Liver (tissue), 9 donors: ENCODE results near the gene CYP24A1. TPM values are rescaled to one million over a fixed set of nuclear protein-coding genes. Genes with fewer than 3 reads are reported as not detected.

Source experiments
- DNase-seq: peaks from one replicate; pipeline ENCODE4 v3.0.0-alpha.2; 2017; ENCODE audit warnings: low spot score
- H3K27ac ChIP-seq, 2 donors: one replicate each; pipeline ENCODE4 v1.7.0; 2013; ENCODE audit warnings: inconsistent platforms in 2 of 2, low read length in 2 of 2, control low read depth in 1 of 2, low read depth in 1 of 2, mild to moderate bottlenecking in 1 of 2
- H3K27me3 ChIP-seq, 4 donors: one replicate each; pipeline versions ENCODE4 v1.6.1 to v1.7.0; 2013; ENCODE audit warnings: low read length in 3 of 4, inconsistent platforms in 1 of 4, mild to moderate bottlenecking in 1 of 4, moderate library complexity in 1 of 4; ENCODE audit not compliant: control insufficient read depth in 4 of 4, insufficient read depth in 4 of 4
- H3K36me3 ChIP-seq, 4 donors: one replicate each; pipeline versions ENCODE4 v1.6.1 to v1.7.0; 2013; ENCODE audit warnings: low read length in 3 of 4, mild to moderate bottlenecking in 3 of 4, low read depth in 1 of 4, moderate library complexity in 1 of 4; ENCODE audit not compliant: control insufficient read depth in 4 of 4, insufficient read depth in 3 of 4
- H3K4me1 ChIP-seq, 4 donors: one replicate each; pipeline versions ENCODE4 v1.6.1 to v1.7.0; 2013; ENCODE audit warnings: low read length in 3 of 4, mild to moderate bottlenecking in 3 of 4, moderate library complexity in 1 of 4; ENCODE audit not compliant: control insufficient read depth in 4 of 4, insufficient read depth in 4 of 4
- H3K4me3 ChIP-seq, 3 donors: one replicate each; pipeline versions ENCODE4 v1.6.1 to v1.7.0; 2013; ENCODE audit warnings: low read length in 3 of 3, control low read depth in 1 of 3, low read depth in 1 of 3, mild to moderate bottlenecking in 1 of 3
- H3K9ac ChIP-seq, 2 donors: one replicate each; pipeline ENCODE4 v1.7.0; 2013; ENCODE audit warnings: low read length in 2 of 2, mild to moderate bottlenecking in 2 of 2, moderate library complexity in 2 of 2, control low read depth in 1 of 2, low read depth in 1 of 2
- H3K9me3 ChIP-seq, 4 donors: one replicate each; pipeline versions ENCODE4 v1.6.1 to v1.7.0; 2013; ENCODE audit warnings: low read length in 3 of 4; ENCODE audit not compliant: control insufficient read depth in 4 of 4
- CTCF ChIP-seq: fragments of 150-350 bp; IDR thresholded peaks from 2 replicates; pipeline ENCODE4 v1.5.1; 2017; ENCODE audit warnings: improper control_type of control experiment, low read depth, low read length; ENCODE audit not compliant: missing input control
- EGR1 ChIP-seq, 2 donors: IDR thresholded peaks; 2 replicates each; pipeline ENCODE4 v1.6.1; 2016 to 2018; ENCODE audit warnings: antibody characterized with exemption in 2 of 2, low read depth in 2 of 2
- FOXA1 ChIP-seq: IDR thresholded peaks from 2 replicates; pipeline ENCODE4 v1.6.1; 2016; ENCODE audit warnings: antibody characterized with exemption
- FOXA2 ChIP-seq: IDR thresholded peaks from 2 replicates; pipeline ENCODE4 v1.6.1; 2016; ENCODE audit warnings: antibody characterized with exemption
- GABPA ChIP-seq, 2 donors: IDR thresholded peaks in 1 of 2; conservative IDR thresholded peaks in 1 of 2; 2 replicates each; pipeline ENCODE4 v1.6.1; 2016; ENCODE audit warnings: antibody characterized with exemption in 2 of 2, mild to moderate bottlenecking in 1 of 2, moderate library complexity in 1 of 2
- JUND ChIP-seq, 2 donors: IDR thresholded peaks; 2 replicates each; pipeline ENCODE4 v1.6.1; 2016; ENCODE audit warnings: antibody characterized with exemption in 2 of 2
- NR2F2 ChIP-seq: IDR thresholded peaks from 2 replicates; pipeline ENCODE4 v1.6.1; 2016; ENCODE audit warnings: antibody characterized with exemption
- RAD21 ChIP-seq, 2 donors: IDR thresholded peaks; 2 replicates each; pipeline ENCODE4 v1.6.1; 2016; ENCODE audit warnings: antibody characterized with exemption in 2 of 2, mild to moderate bottlenecking in 2 of 2
- REST ChIP-seq: IDR thresholded peaks from 2 replicates; pipeline ENCODE4 v1.6.1; 2016; ENCODE audit warnings: antibody characterized with exemption, mild to moderate bottlenecking
- RXRA ChIP-seq, 2 donors: IDR thresholded peaks; 2 replicates each; pipeline ENCODE4 v1.6.1; 2017 to 2018; ENCODE audit warnings: antibody characterized with exemption in 2 of 2, mild to moderate bottlenecking in 1 of 2
- SP1 ChIP-seq: IDR thresholded peaks from 2 replicates; pipeline ENCODE4 v1.6.1; 2018; ENCODE audit warnings: antibody characterized with exemption, mild to moderate bottlenecking
- TAF1 ChIP-seq: conservative IDR thresholded peaks from 2 replicates; pipeline ENCODE4 v1.6.1; 2016; ENCODE audit warnings: antibody characterized with exemption, mild to moderate bottlenecking
- YY1 ChIP-seq: IDR thresholded peaks from 2 replicates; pipeline ENCODE4 v1.6.1; 2016; ENCODE audit warnings: antibody characterized with exemption, mild to moderate bottlenecking
- WGBS: extraction: QIAGEN DNeasy Blood & Tissue Kit; methylation state at CpG from one replicate; pipeline ENCODE4 v1.1.7; 2013; 5-methylcytosine and 5-hydroxymethylcytosine counted together
- polyA plus RNA-seq, 2 donors: library from polyadenylated mRNA; stranded (reverse) in 1 of 2; unstranded in 1 of 2; fragments of 200-250 nt in 1 of 2; fragments of >200 nt in 1 of 2; fragmentation: Nextera tagmentation in 1 of 2; extraction: Ambion mirVana in 1 of 2; gene quantifications; one replicate each; pipeline versions ENCODE4 v1.2.1 to v1.2.3, GENCODE V29; 2013 to 2015
- total RNA-seq, 2 donors: library from RNA; depleted of rRNA; stranded (reverse); fragments of >200 nt; gene quantifications; one replicate each; pipeline ENCODE4 v1.2.3, GENCODE V29; 2014
- TF ChIP-seq, protein P1 (sequence below): IDR thresholded peaks from 2 replicates; pipeline ENCODE4 v1.6.1; 2016; ENCODE audit warnings: antibody characterized with exemption
- TF ChIP-seq, protein P2 (sequence below): IDR thresholded peaks from 2 replicates; pipeline ENCODE4 v1.6.1; 2016; ENCODE audit warnings: antibody characterized with exemption
- donor health status: healthy.
- donor health status: healthy.
- donor health status: healthy.
- donor health status: healthy.
- donor health status: healthy.

CYP24A1 gene
- total and polyA plus RNA-seq, 4 donors, result not detected

GRCh38 chr20:54209216-54209813 lies 35.5 kb upstream of the CYP24A1 start:
- no peak for DNase-seq
- Histone ChIP-seq H3K36me3 (no peaks in the 10 kb centered on the region), H3K4me3 (peak overlapping the region in 2 of 3 donors; percentile 58 to 95), H3K9ac (peak overlapping the region in 1 of 2 donors; percentile 93), H3K27me3 (no peaks in the 10 kb centered on the region), H3K9me3 (no peaks in the 10 kb centered on the region), H3K27ac (no peak overlapping the region), H3K4me1 (peaks cover 3 to 16% (median 9%) of the 10 kb centered on the region in 4 donors)
- TF ChIP-seq TAF1 (no peak), FOXA2 (no peak), RAD21 (IDR thresholded peaks at IDR 0.05) (no peak), REST (no peak), FOXA1 (no peak), EGR1 (IDR thresholded peaks at IDR 0.05; ENCODE audit: low read depth in 2 of 2) (no peak), SP1 (no peak), GABPA (IDR thresholded peaks at IDR 0.05 in 1 of 2, conservative IDR thresholded peaks at IDR 0.05 in 1 of 2) (no peak), JUND (IDR thresholded peaks at IDR 0.05) (no peak), RXRA (IDR thresholded peaks at IDR 0.05) (no peak), YY1 (no peak), NR2F2 (no peak)
- TF ChIP-seq, protein P1, sequence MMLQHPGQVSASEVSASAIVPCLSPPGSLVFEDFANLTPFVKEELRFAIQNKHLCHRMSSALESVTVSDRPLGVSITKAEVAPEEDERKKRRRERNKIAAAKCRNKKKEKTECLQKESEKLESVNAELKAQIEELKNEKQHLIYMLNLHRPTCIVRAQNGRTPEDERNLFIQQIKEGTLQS, result no peak
- TF ChIP-seq, protein P2, sequence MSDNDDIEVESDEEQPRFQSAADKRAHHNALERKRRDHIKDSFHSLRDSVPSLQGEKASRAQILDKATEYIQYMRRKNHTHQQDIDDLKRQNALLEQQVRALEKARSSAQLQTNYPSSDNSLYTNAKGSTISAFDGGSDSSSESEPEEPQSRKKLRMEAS, result no peak
- WGBS, result 78% methylated on average over 5 of the region's 5 CpGs

DNA sequence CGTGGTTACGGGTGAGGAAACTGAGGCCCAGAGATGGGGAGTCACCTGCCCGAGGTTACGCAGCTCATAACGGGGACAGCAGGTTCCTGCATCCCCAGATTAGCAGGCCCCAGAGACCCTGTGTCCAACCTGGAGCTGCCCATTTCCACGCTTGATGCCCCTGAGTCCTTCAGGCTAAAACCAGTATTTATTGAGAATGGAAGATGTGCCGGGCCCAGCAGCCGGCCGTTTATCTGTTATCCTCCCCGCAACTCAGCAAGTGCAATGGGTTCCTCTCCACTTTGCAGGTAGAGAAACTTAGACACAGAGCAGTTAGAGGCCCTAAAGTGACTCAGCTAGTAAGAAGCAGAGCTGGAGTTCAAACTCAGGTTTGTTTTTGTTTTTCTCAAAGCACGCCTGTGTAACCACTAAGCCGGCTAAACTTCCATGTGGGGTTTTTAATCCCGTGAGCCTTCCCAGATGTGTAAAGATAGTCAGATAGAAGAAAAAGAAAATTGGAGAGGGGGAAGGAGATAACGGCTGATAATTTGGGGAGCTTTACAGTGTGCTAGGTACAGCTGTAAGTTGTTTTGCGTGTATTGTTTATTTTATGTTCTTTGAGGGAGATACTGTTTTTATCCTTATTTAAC lies 34.9 kb upstream of the CYP24A1 start:
- WGBS, result 4% methylated on average over 15 of the region's 15 CpGs
- no peak for DNase-seq
- peak overlapping the region; percentile 94 to 98 for H3K27ac ChIP-seq

More for the DNA sequence above, 34.9 kb upstream of the CYP24A1 start:
- Histone ChIP-seq H3K9me3 (no peaks in the 10 kb centered on the region), H3K4me1 (peaks cover 3 to 16% (median 9%) of the 10 kb centered on the region in 4 donors), H3K4me3 (peak overlapping the region; percentile 58 to 95 (median 84)), H3K9ac (peak overlapping the region; percentile 43 to 93), H3K27me3 (no peaks in the 10 kb centered on the region), H3K36me3 (no peaks in the 10 kb centered on the region)
- no peak for TF ChIP-seq EGR1 (IDR thresholded peaks at IDR 0.05; ENCODE audit: low read depth in 2 of 2)
- TF ChIP-seq CTCF, result no peak
- TF ChIP-seq YY1, result no peak
- TF ChIP-seq, protein P2, result no peak
